HepG2 (cell line): ENCODE measurements around the gene FAM81A. TPM values are rescaled to one million over a fixed set of nuclear protein-coding genes. Genes with fewer than 3 reads are reported as not detected.

ENCODE experiments used
- ATAC-seq: fragments of 200-7000 bp; cut with Tn5 transposase; 3 replicates; pipeline ENCODE4 v1.9.1; 2020; ENCODE audit warnings: mild to moderate bottlenecking, moderate library complexity
- BruUV-seq: library from RNA; stranded (reverse); fragments of 400-500 nt; replicated peaks from 2 replicates; lab custom pipeline; 2021; lab: Mats Ljungman, UMichigan
- CTCF ChIA-PET: fragments of 300-600 bp; formaldehyde crosslinking; extraction: SDS; loops from one replicate; lab custom pipeline; 2021; ENCODE audit warnings: low total read pairs, inconsistent platforms, low intra/inter-chr PET ratio; lab: Yijun Ruan, JAX
- POLR2A ChIA-PET: fragments of 350-600 bp; sonication (Branson Sonifier 250); formaldehyde crosslinking; loops from one replicate; lab custom pipeline; 2020; ENCODE audit warnings: antibody characterized with exemption, inconsistent platforms; lab: Yijun Ruan, JAX
- DNase-seq: peaks from one replicate; pipeline ENCODE4 v3.0.0-alpha.2; 2015; ENCODE audit warnings: low spot score
- FAIRE-seq: peaks from 3 replicates; lab custom pipeline; 2011; peaks lifted over from hg19 to GRCh38; lab: Jason Lieb, UNC
- H2AFZ ChIP-seq: one replicate; pipeline ENCODE4 v1.6.1; 2011; ENCODE audit warnings: low read length, inconsistent platforms
- H3K27ac ChIP-seq: fragments of 300-600 bp; 3 replicates; pipeline ENCODE4 v1.8.0; 2011; ENCODE audit warnings: mixed run types, mild to moderate bottlenecking, mixed read lengths, low read length, inconsistent platforms; ENCODE audit not compliant: insufficient read depth; ENCODE audit errors: extremely low read length
- H3K27me3 ChIP-seq, 2 experiments: fragments of 200-600 bp in 1 of 2; 2 replicates in 1 of 2; 3 replicates in 1 of 2; pipeline versions ENCODE4 v1.6.0 to v1.8.0; 2011; ENCODE audit warnings: low read length in 2 of 2, mild to moderate bottlenecking in 2 of 2, moderate library complexity in 2 of 2, inconsistent platforms in 1 of 2; ENCODE audit not compliant: insufficient read depth in 2 of 2, control insufficient read depth in 1 of 2
- H3K36me3 ChIP-seq, 2 experiments: fragments of 200-600 bp in 1 of 2; replicated peaks in 1 of 2; 2 replicates in 1 of 2; 3 replicates in 1 of 2; pipeline versions ENCODE4 v1.5.1 to v1.8.0; 2011; ENCODE audit warnings: low read length in 2 of 2, inconsistent platforms in 1 of 2; ENCODE audit not compliant: insufficient read depth in 2 of 2, control insufficient read depth in 1 of 2
- H3K4me1 ChIP-seq: 2 replicates; pipeline ENCODE4 v1.5.1; 2012; ENCODE audit warnings: low read length, inconsistent platforms; ENCODE audit not compliant: insufficient read depth
- H3K4me2 ChIP-seq: 2 replicates; pipeline ENCODE4 v1.6.0; 2011; ENCODE audit warnings: low read depth, low read length, inconsistent platforms
- H3K4me3 ChIP-seq, 3 experiments: fragments of 200-600 bp in 1 of 3; sonication (generic), shearing (Covaris generic) in 1 of 3; replicated peaks in 1 of 3; 2 replicates each; pipeline ENCODE4 v1.5.1; 2011 to 2016; ENCODE audit warnings: low read length in 3 of 3, inconsistent platforms in 2 of 3, low read depth in 2 of 3, mild to moderate bottlenecking in 2 of 3, control low read depth in 1 of 3, mixed read lengths in 1 of 3; ENCODE audit not compliant: insufficient read depth in 1 of 3
- H3K79me2 ChIP-seq: one replicate; pipeline ENCODE4 v1.6.1; 2011; ENCODE audit warnings: low read length, inconsistent platforms; ENCODE audit not compliant: insufficient read depth
- H3K9ac ChIP-seq: 2 replicates; pipeline ENCODE4 v1.6.0; 2011; ENCODE audit warnings: mild to moderate bottlenecking, low read depth, low read length, inconsistent platforms; ENCODE audit not compliant: insufficient read depth
- H3K9me3 ChIP-seq: 2 replicates; pipeline ENCODE4 v1.5.1; 2012; ENCODE audit warnings: mild to moderate bottlenecking, low read length
- H4K20me1 ChIP-seq: 2 replicates; pipeline ENCODE4 v1.6.0; 2011; ENCODE audit warnings: inconsistent platforms, mild to moderate bottlenecking, low read length, moderate library complexity; ENCODE audit not compliant: insufficient read depth
- FOXO4 ChIP-seq: sonication (generic); formaldehyde crosslinking; conservative IDR thresholded peaks from 2 replicates; pipeline ENCODE4 v1.8.1; 2023; ENCODE audit warnings: missing genetic modification reagents
- KDM2A ChIP-seq: sonication (generic); formaldehyde crosslinking; IDR thresholded peaks from 2 replicates; pipeline ENCODE4 v1.4.0; 2020; ENCODE audit warnings: low read depth, missing genetic modification reagents, borderline replicate concordance
- PHF8 ChIP-seq: sonication (generic); formaldehyde crosslinking; IDR thresholded peaks from 2 replicates; pipeline ENCODE4 v1.5.0; 2020; ENCODE audit warnings: missing genetic modification reagents
- TFAP4 ChIP-seq: sonication (generic); IDR thresholded peaks from 2 replicates; pipeline ENCODE4 v1.6.1; 2016; ENCODE audit warnings: low read depth, borderline replicate concordance
- ZFP41 ChIP-seq: sonication (generic); formaldehyde crosslinking; IDR thresholded peaks from 2 replicates; pipeline ENCODE4 v1.4.0; 2020; ENCODE audit warnings: mild to moderate bottlenecking, missing genetic modification reagents, borderline replicate concordance
- ZNF205 ChIP-seq: IDR thresholded peaks from 2 replicates; pipeline ENCODE4 v1.6.1; 2018; ENCODE audit warnings: missing biosample characterization, missing genetic modification reagents
- WGBS: methylation state at CpG from one replicate; pipeline ENCODE4 v1.1.6; 2017; ENCODE audit warnings: low lambda C conversion rate; 5-methylcytosine and 5-hydroxymethylcytosine counted together
- in situ Hi-C: cut with HindIII; loops from 2 replicates; pipeline ENCODE4 v1.10.0; 2017; ENCODE audit warnings: low pct_unique_long_range_greater_than_20kb; ENCODE audit not compliant: extremely low pct_ligation_motif_present
- intact Hi-C: fragments of 100-400 bp; cut with micrococcal nuclease; formaldehyde crosslinking; loops from one replicate; pipeline ENCODE4 v1.10.0; 2022; ENCODE audit not compliant: unreplicated experiment
- polyA plus RNA-seq, 8 experiments: library from polyadenylated mRNA; depleted of rRNA in 3 of 8; stranded (reverse) in 7 of 8; unstranded in 1 of 8; fragments of >200 nt; fragmentation: Illumina TruSeq in 4 of 8; extraction: Trizol in 4 of 8; gene quantifications; 2 replicates each; pipeline versions ENCODE4 v1.2.1 to v1.2.3, GENCODE V29; 2011 to 2016; ENCODE audit warnings: low read depth in 4 of 8, missing spikeins in 1 of 8, mixed read lengths in 1 of 8; ENCODE audit not compliant: insufficient read depth in 1 of 8
- total RNA-seq, 5 experiments: library from RNA; depleted of rRNA; stranded (reverse); fragments of >200 nt; fragmentation: Illumina TruSeq; extraction: Trizol; gene quantifications; 2 replicates each; pipeline ENCODE4 v1.2.3, GENCODE V29; 2016; ENCODE audit warnings: low read depth in 1 of 5

The FAM81A gene
- total and polyA plus RNA-seq, 2 of the 13 experiments (the other 11 are each of a cell fraction or from before 2014, with no cell fraction given): 0.09 TPM; not detected in 1

- CTCF ChIA-PET: no interaction called here
- H3K9ac ChIP-seq: no peak overlapping the region
Observed at GRCh38 chr15:59437142-59437816, 707 bp upstream of the FAM81A start.

GRCh38 chr15:59438625-59439290 lies 772 bp downstream of the FAM81A start:
- in situ Hi-C loops: no loop called here

More at GRCh38 chr15:59437142-59437816, 707 bp upstream of the FAM81A start:
- intact Hi-C loops (no loop called here), in situ Hi-C loops (no loop called here)
- FAIRE-seq (no peak), ATAC-seq (no peak), DNase-seq (no peak)
- Histone ChIP-seq H3K27me3 (peaks cover 0 to 55% of the 10 kb centered on the region in 2 experiments; a peak in 3 of 5 replicates), H3K4me2 (peak overlapping the region; percentile 90), H3K27ac (no peak overlapping the region), H3K79me2 (no peaks in the 10 kb centered on the region), H3K4me1 (peaks cover 22% of the 10 kb centered on the region), H3K9me3 (no peaks in the 10 kb centered on the region), H4K20me1 (no peaks in the 10 kb centered on the region), H3K36me3 (no peaks in the 10 kb centered on the region), H3K4me3 (peak overlapping the region; percentile 26 to 64 (median 48)), H2AFZ (no peak overlapping the region)
- WGBS: 33% methylated on average over 27 of the region's 30 CpGs
- TF ChIP-seq PHF8 (0 out of 2 replicates have a peak, but pooled peaks have one; percentile 3), ZNF205 (CRISPR knock-in tag) (no peak)
- no TSS peak for BruUV-seq
- POLR2A ChIA-PET: no interaction called here

More at GRCh38 chr15:59438625-59439290, 772 bp downstream of the FAM81A start:
- POLR2A ChIA-PET: no interaction called here
- FAIRE-seq (no peak), ATAC-seq (no peak), DNase-seq (no peak)
- no TSS peak for BruUV-seq
- H2AFZ ChIP-seq: no peak overlapping the region
- H3K27ac ChIP-seq: no peak overlapping the region
- peak overlapping the region; percentile 58 for H3K4me2 ChIP-seq
- no peaks in the 10 kb centered on the region for H4K20me1 ChIP-seq
- intact Hi-C loops: no loop called here
- no peak for TF ChIP-seq TFAP4
- 0 out of 2 replicates have a peak, but pooled peaks have one; percentile 38 for TF ChIP-seq FOXO4 (CRISPR knock-in tag)
- no peak for TF ChIP-seq ZFP41
- 0 out of 2 replicates have a peak, but pooled peaks have one; percentile 3 for TF ChIP-seq KDM2A
- peaks cover 22% of the 10 kb centered on the region for H3K4me1 ChIP-seq
- peak overlapping the region in 2 of 3 experiments; percentile 30 to 53; a peak in 2 of 6 replicates for H3K4me3 ChIP-seq
- H3K9me3 ChIP-seq: no peaks in the 10 kb centered on the region
- H3K9ac ChIP-seq: no peak overlapping the region
- peaks cover 0 to 54% of the 10 kb centered on the region in 2 experiments; a peak in 3 of 5 replicates for H3K27me3 ChIP-seq
- CTCF ChIA-PET: no interaction called here
- WGBS: 75% methylated on average over 22 of the region's 22 CpGs
- no peaks in the 10 kb centered on the region for H3K79me2 ChIP-seq
- H3K36me3 ChIP-seq: no peaks in the 10 kb centered on the region
